Tibial nerve (tissue), 4 donors: ENCODE measurements around the gene ARHGAP36.

Experiments used
- EP300 ChIP-seq, 2 donors: sonication (generic); formaldehyde crosslinking; IDR thresholded peaks; one replicate each; pipeline ENCODE4 v1.6.1; 2017; ENCODE audit warnings: antibody characterized with exemption in 2 of 2, mild to moderate bottlenecking in 1 of 2
- POLR2A ChIP-seq, 2 donors: fragments of 450-650 bp; IDR thresholded peaks; one replicate each; pipeline ENCODE4 v1.6.1; 2017; ENCODE audit warnings: antibody characterized with exemption in 2 of 2, mild to moderate bottlenecking in 2 of 2, moderate library complexity in 2 of 2
- TF ChIP-seq, protein P1 (sequence below), 5 experiments: fragments of 200-600 bp in 3 of 5; fragments of 450-650 bp in 2 of 5; sonication (generic) in 3 of 5; IDR thresholded peaks; one replicate each; pipeline ENCODE4 v1.5.1; 2016 to 2019; ENCODE audit warnings: antibody characterized with exemption in 5 of 5, mild to moderate bottlenecking in 3 of 5, moderate library complexity in 2 of 5

DNA sequence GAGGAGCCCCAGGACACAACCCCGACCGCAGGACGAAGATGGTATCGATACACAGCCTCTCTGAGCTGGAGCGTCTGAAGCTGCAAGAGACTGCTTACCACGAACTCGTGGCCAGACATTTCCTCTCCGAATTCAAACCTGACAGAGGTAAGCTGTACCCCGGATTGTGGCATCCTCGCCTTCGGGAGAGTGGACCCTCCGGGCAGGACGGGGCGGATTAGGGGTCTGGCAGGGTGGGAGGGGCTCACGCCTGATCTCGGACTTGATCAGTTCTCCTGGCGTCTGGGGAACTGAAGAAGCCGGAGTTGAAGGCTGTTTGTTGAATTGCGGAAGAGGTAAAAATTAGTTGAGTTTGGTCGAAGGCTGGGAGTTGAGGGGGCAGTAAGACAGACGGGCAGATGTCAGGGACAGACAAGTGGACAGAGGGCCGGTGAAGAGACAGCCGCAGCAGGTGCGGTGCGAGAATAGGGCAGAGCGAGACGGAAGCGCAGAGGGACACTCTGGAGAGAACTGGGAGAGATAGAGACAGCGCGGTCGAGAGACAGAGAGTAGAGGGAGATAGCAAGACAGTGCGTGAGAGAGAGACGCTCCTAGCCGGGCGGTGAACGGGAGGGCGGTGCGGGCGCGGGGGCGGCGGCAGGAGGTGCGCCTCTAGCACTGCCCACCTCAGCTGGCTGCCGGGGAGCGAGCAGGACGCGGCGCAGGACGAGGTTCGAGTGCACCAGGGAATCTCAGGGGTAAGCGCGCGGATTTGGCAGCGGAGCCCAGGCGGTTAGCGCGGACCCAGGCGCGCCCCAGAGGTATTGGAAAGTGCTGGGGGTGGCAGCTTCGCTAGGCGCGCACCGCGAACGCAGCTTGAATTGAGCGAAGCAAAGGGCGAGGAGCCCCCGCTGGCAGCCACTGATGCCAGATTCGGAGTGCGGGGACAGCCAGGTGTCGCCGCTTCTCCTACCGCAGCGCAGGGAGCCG, 23.9 kb downstream of the ARHGAP36 start:
- TF ChIP-seq POLR2A (IDR thresholded peaks at IDR 0.05) = no peak
- TF ChIP-seq, protein P1, sequence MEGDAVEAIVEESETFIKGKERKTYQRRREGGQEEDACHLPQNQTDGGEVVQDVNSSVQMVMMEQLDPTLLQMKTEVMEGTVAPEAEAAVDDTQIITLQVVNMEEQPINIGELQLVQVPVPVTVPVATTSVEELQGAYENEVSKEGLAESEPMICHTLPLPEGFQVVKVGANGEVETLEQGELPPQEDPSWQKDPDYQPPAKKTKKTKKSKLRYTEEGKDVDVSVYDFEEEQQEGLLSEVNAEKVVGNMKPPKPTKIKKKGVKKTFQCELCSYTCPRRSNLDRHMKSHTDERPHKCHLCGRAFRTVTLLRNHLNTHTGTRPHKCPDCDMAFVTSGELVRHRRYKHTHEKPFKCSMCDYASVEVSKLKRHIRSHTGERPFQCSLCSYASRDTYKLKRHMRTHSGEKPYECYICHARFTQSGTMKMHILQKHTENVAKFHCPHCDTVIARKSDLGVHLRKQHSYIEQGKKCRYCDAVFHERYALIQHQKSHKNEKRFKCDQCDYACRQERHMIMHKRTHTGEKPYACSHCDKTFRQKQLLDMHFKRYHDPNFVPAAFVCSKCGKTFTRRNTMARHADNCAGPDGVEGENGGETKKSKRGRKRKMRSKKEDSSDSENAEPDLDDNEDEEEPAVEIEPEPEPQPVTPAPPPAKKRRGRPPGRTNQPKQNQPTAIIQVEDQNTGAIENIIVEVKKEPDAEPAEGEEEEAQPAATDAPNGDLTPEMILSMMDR (IDR thresholded peaks at IDR 0.05) = no peak
- TF ChIP-seq EP300 (IDR thresholded peaks at IDR 0.05) = no peak
